Stromal cell of bone marrow (primary cell): ENCODE results near the gene SUPT6H.
A peak's percentile ranks its signal among the peaks of the same experiment; 100 is the strongest.

Experiments used
- DNase-seq: peaks from one replicate; pipeline ENCODE4 v3.0.0-alpha.2; 2012; ENCODE audit warnings: low read depth

SUPT6H gene

DNA sequence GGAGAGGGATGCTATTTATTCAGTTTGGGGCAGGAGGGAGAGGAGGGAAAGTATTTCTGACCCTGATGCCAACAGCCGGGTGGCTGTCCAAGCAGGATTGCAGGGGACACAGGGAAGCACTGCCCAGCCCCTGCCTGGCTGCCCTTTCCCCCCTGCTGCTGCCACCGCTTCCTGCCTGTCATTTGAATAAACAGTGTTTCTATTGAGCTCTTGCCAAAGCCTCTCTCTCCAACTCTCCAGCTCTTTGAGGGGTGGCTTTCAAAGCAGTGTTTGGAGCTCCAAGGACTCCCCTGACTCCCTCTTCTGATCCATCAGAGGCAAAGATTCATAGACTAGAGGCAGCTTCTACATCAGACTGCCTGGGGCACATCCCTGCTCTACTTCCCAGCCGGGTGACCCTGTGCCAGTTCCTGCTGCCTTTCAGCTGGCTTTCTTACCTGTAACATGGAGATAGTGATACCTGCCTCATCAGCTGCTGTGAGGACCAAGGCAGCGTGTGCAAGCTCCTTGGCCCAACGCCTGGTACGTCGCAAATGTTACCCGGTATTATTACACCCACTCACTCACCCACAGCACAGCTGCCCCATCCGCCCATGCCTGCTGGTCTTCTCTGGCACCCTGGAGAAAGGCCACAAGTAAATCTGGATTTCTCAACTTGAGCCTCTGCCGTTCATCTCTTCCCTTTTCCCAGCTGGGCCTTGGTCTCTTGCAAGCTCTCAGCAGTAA lies 40.2 kb downstream of the SUPT6H start:
- no peak for DNase-seq

DNA sequence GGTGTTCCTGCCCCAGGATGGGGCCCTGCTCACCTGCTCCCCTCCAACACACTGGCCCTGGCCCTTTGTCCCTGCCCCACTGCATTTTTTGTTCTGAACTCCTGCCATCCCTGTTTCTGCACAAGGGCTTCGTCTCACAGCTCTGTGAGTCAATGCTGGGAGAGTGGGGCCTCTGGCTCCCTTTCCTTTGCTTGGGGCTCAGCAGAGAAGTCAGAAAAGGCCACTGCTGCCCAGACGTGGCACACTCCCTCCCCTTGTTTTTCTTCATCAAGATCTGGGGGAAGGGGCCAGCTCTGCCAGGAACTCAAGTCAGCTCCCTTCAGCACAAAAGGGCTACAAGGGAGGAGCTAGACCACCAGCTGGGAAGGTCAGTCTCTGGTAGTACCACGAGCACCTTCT lies 40.7 kb downstream of the SUPT6H start:
- DNase-seq = no peak

DNA sequence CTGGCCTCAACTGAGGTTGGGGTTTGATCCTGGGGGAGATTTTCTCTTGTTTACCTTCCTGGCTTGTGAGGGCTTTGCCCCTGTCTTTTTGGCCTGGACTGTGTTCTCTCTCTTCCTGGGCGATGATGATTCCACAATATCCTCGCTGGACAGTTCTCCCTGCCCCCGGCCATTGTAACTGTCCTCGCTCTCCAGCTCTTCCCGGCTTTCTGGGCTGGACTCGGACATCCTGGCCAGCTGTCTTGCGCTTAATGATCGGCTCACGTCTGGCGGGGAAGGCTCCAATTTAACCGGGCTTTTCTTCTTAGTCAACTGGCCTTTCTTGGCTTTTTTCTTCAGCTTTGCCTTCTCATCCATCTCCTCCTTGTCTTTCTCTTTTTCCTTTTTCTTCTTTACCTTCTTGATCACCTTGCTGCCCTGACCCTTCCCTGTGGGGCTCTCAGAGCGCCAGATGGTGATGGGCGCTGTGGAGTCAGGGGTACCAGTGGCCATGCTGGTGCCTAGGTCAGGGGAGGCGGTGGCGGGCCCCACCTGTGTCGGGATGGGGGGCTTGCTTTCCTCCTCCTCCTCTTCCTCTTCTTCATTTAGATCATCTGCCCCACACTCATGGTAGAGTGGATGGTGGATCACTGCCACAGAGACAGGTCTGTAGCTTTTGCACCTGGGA lies 41.7 kb downstream of the SUPT6H start:
- no peak for DNase-seq

DNA sequence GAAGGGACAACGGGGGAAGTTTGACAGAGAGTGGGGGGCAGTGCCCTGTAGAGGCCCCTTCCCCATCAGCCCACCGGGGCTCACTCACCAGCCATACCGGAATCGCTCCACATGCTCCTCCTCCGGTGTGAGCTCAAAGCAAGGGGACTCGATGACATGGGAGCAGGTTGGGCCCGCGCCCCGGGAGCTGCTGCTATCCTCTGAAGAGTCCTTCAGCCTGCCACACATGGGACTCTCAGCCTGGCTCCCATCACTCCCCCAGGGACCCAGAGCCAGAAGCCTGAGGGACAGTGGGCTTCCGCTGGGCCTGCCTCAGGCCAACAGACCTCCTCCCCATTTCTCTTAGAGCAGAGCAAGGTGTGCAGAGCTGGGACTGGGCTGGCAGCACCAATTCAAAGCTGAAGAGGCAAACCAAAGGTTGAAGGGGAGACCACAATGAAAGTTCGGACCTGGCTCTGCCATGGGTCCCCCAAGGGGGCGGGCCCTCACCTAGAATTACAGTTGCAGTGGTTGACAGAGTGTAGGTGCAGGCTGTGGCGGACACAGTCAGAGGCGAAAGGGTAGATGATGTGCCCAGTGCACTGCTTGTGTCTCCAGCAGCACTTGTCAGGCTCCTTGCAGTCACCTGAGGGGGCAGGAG lies 42.3 kb downstream of the SUPT6H start:
- no peak for DNase-seq

DNA sequence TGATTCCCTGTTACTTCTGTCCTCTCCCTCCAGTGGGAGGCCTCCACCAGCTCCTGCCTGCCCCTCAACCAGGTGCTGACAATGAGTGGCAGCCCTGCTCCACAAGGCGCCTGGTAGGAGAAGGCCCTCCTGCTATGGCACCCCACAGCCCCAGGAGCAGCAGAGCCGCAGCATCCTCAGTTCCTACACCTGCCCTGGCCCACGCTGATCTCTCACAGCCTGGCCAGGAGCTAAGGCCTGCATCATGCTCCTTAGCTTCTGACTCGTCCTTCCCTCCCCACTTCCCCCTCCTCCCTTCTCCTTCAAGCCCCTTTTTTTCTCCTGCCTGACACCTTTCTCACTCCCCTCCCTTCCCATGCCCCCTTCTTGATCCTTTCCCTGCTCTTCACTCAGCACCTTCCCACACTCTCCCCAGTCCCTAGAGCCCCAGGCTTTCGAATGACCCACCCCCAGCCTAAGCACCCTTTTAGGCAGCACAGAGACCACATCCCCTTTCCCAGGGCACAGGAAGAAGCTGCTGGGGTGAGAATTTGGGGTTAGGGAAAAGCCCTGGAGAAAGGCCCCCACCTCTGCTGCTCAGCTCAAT lies 43.2 kb downstream of the SUPT6H start:
- no peak for DNase-seq

DNA sequence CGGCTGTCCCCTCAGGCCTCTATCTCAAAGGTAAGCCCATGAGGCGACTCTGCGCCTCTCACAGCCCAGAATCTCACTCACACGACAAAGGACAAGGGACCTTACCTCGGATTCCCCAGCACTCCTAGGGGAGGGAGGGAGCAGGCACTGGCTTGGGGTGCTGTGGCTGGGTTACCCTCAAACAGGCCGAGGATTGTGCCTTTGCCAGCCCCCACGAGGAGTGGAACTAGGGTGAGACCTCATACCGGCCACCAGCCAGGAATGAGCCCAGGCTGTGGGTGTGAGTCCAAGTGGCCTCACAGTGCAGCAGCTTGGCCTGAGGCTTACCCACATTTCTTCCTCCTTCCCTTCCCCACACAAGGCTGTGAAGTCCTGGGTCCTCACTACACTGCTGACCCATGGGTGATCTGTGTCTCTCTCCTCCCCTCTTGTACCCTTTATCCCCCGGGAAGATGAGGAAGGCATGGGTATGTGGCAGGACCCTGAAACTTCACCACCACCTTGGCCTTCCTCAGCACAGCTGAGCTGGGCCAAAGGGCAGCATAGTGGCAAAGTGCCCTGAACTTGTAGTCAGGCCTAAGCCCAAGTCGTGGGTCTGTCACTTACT lies 43.8 kb downstream of the SUPT6H start:
- no peak for DNase-seq

DNA sequence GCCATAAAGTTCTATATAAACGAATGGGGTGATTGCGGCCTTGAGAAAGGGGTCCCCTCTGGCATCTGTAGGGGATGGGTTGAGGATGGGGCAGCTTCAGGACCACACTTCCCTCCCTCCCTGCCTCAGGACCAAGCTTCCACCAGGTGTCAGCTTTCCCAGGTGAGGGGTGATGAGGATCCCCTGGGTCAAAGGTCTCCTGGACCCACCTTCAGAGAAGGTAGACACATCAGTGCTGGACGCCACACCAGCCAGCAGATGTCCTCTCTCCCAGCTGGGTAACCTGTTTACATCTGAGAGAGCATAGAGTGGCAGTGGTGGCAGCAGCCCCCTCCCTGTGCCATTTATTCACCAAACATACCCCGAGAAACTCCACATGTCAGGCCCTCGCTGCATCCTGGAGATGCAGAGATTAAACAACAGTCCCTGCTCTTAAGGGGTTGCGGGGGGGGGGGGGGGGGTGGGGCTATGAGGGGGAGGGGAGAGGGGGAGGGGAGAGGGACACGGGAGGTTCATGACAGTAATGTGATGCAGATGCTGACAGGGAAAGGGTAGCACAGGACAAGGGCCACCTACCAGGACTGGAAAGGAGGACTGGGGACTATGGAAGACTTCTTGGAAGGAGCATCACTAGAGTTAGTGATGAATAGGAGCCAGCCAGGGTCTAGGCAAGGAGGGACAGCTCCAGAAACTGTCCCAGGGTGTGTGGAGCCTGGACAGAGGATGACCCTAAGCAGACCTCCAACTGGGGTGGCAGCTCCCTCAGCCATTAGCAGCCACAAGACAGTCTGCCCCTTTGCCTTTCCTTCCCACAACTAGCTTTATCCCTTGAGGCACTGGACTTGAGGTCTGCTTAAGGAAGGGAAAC lies 44.7 kb downstream of the SUPT6H start:
- DNase-seq = no peak

DNA sequence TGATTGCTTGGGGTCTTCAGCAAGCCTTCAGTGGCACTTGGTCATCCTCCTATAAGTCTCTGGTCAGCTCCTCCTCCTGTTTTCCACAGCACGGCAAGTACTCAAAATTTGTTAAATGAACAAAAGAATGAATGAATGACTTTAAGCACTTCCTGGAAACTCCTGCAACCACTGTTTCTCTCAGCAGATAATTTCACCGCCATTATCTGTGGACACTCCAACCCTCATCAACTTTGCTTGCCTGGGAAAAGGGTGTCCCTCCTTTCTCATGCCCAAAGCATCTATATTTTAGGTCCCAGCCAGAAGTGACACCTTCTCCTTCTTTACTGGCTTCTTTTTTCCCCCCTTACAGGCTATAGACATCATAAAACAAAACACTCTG lies 45.3 kb downstream of the SUPT6H start:
- DNase-seq = no peak

DNA sequence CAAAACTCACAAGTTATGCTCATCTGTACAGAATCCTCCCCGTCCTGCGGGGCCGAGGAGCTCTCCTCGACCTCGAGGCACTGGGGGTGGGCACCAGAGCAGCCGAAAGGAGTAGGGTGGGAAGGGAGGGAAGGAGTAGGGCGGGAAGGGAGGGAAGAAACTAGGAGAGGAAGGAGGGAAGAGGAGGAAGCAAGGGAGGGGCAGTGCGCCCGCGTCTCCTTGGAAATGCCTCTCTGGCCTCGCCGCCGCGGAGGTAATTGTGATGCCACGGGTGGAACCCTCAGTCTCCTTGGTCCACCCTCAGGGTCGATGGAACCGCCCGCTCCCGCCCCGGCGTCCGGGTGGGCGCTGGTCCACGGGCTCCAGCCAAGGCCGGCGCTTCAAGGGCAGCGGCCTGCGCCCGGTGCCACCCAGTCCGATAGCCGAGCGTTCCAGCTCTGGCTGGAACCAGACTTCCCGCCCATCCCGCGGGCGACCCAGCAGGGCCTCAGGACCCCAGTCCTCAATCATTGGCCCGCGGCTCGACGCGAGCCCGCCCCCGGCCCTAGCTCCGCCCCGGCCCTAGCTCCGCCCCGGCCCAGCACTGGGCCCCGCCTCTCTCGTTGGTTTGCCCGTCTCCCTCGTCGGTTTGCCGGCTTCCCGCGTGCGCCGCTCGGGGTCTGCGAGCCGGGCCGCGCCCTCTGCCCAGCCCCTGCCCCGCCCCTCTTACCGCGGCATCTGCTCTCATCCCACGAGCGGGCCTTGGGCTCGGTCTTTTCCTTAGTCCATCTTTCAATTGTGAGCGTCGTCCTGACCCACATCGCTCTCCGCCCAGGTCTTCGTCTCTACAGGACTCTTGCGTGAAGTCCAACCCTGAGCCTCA lies 49.1 kb downstream of the SUPT6H start:
- peak; percentile 79 for DNase-seq

DNA sequence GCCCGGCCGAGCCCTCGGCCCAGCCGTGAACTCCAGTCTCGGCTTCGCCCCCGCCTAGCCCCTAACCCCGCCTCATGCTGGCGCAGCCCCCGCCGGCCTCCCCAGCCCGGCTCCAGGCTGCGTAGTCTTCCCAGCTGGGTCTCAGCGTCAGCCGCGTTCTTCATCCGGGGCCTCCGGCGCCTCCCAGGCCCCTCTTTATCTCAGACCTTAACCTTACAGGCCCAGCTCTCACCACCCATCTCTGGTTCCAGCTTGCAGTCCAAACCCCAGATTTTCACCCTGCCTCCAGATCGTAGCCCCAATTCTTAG lies 49.7 kb downstream of the SUPT6H start, which contains the start of gene PROCA1:
Gene PROCA1 (minus strand): TSS at position 166 of the 309 bp plus-strand sequence. CDS start 228 bp downstream, outside the sequence.
- no peak for DNase-seq

DNA sequence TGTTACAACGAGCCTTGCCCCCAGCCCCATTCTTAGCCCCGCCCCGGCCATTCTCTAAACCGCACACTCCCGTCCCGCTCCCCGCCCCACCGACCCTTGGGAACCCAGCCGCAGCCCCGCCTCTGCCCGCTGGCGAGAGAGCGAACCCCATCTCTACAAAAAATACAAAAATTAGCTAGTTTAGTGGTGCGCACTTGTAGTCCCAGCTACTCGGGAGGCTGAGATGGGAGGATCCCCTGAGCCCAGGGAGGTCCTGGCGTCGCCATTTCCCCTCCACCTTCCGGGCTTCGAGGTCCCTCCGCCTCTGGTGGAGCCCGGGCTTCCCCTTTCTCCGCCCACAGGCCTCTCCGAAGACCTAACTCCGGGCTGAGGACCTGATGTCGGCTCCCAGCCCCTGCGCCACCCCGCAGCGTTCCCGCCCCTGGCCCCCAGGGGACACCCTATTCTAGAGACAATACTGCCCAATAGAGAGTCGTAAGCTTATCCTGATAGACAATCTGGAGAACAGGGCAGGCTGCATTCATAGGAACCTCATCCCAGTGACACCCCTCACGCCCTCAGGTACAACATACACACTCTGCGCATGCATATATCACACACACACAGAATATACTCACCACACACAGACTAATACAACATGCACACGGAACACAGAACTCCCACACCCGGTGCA lies 50.2 kb downstream of the SUPT6H start:
- no peak for DNase-seq

DNA sequence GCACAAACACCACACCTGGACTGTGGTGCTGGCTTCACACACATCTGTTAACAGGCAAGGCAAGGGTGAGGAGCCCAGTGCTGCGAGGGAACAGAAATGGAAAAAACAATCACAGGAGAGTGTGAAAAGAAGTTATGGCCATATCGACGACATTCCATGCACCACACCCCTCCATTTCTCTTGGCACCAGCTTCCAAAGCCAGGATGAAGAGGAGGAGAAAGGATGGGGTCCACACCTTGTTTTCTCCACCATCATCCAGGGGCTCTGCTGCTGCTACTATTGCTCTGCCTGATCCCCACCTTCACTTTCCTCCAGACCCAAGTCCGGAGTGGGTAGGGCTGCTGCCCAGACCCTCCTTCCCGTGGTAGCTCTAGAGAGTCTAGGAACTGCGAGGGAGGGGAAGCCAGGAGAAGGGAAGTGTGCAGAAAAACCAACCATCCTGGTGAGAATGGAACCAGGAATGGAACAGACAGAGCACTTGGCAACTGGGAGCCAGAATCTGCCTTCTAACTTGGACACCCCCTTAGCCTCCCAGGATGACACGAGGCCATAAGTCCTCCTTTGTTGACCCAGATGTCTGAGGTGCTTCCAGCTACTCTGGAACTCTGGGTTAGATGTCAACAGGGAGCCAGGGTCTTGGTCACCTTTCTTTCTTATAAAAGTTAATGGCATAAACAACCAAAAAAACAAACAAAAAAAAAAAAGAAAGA lies 50.9 kb downstream of the SUPT6H start:
- DNase-seq = no peak

DNA sequence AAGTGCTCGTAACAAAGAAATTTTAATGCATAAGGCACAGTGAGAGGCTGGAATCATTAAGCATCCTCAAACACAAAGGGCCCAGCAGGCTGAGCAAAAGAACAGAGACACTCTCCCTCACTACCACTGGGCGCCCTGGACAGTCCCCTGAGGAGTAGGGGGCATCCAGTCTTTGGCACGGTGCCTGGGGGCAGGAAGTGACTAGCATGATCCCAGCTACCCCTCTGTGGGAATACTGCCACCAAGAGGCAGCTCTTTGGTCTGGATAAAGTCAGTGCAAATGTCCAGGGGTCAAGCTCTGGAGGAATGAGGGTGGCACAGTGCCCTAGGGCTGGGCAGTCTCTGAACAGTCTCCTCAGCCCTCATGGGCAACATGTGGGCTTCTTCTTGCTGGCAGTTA lies 52.3 kb downstream of the SUPT6H start:
- no peak for DNase-seq

DNA sequence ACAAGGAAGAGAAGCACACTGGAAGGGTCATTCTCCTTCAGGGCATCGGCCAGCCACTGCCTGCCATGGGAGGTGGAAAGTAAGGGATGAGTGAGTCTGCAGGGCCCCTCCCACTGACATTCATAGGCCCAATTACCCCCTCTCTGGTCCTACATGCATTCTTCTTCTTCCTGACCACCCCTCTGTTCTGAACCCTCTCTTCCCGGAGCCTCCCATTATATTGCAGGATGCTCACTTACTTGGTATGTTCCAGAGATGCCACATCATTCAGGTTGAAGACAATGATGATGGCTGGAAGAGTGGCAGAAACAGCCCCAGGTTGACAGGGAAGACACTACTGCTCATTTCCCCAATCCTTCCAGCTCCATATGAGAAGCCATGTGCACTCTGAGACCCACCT lies 53.2 kb downstream of the SUPT6H start:
- no peak for DNase-seq

DNA sequence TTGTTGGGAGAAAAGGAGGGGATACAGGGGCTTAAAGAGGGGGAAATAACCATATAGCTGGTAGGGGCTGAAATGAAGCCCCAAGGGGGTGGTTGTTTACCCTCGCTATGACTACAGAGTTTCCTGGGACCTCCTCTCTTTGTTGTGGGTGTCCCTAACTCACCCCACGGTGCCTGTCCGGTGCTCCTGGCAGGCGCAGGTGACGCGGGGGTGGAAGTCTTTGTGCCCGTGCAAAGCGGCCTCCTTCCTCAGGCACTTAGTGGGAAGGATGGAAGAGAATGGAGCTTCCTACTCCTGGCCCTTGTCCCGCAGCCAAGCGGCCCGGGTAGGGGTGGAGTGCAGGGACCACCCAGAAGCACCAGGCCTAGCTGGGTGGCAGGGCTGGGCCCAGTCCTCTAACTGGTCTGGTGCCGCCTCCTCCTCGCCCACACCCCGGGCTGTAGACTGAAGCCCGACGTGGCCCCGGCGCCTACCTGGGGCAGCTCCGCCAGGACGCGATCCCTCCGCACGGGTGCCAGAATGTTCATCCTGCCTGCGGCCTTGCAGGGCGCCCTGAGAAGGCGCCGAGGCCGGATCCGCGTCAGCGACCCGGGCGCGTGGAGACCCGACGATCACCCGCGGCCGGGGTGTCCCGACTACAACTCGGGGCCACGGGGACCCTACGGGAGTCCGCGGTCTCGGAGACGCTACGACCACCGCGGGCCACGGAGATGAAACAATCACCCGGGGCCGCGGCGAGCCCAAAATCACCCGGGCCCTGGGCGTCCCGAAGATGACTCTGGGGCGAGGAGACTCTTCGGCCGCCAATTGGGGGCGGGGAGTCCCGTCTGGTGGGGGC lies 55.0 kb downstream of the SUPT6H start:
- no peak for DNase-seq

DNA sequence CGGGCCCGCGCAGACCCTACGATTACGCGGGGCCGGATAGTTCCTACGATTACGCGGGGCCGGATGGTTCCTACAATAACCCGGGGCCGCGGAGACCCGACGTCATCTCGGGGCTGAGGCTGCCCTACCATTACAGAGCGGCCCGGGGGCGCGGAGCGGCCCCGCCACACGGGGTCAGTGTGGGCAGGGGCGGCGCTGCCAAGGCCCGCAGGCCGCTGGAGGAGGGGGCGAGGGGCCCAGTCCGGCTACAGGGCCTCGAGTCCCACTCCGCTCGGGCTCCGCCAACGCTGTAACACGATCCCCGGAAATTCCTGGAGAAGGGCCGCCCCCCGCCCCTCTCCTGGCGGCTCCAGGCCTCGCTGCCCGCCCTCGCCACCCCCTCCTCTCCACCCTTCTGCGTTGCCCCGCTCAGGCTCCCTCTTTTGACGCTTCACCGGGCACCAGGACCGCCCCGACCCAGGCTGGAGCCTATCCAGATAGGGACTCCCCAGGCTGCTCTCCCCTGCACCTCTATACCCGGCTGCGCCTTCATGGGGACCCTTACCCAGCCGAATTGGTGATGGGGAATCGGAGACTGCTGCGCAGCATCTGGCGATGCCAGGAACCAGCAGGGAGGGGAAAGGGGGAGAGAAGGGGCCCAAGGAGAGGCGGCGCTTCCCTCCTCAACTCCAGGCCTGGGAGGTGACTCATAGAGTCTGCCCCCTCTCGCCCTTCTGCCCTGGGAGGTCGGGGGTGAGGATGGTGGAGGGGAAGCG lies 55.8 kb downstream of the SUPT6H start, which contains the start of gene RAB34:
Gene RAB34 (minus strand): TSS at position 291 of the 755 bp plus-strand sequence. CDS start 602 bp downstream, outside the sequence.
- peak; percentile 68 for DNase-seq

DNA sequence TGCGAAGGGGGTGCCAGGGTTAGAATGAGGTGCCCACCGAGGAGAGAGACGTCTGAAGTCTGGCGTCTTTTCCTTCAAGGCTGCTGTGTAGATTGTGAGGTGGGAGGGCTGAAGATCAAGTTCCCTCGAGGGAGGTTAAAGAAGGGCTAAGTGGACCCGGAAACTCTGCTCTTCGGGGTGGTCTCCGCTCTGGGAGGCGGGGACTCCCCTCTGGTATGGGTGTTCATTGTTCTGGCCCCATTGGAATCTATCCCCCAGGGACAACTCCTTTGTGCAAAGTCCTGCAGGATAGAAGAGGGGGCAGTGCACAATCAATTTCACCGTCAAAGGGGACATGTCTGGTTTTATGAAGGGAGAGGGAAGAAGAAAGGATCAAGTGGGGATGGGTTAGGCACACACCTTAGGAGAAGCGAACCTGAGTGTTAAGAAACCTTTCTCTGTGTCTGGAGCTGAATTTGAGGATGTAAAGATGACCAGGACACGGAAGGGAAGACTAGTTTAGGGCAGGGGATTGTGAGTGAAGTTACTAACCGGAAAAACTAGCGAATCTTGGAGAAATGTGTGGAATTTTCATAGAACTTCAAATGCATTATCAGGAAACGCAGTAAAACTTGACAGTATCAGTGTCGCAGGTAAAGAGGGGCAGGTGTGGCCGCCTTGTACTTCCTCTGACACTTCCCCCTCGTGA lies 56.5 kb downstream of the SUPT6H start:
- DNase-seq = no peak
